Omental fat pad (tissue), 4 donors: ENCODE measurements around the gene CCDC17. TPM values are rescaled to one million over a fixed set of nuclear protein-coding genes. Genes with fewer than 3 reads are reported as not detected.

Experiments
- ATAC-seq: fragments of 150-250 bp; one replicate; pipeline ENCODE4 v1.9.1; 2016; ENCODE audit warnings: mild to moderate bottlenecking, moderate library complexity; ENCODE audit not compliant: low FRiP score
- DNase-seq: peaks from one replicate; pipeline ENCODE4 v3.0.0-alpha.2; 2019; ENCODE audit warnings: low spot score
- total RNA-seq, 4 donors: library from RNA; depleted of rRNA; stranded (reverse); fragments of >200 nt; gene quantifications; one replicate each; pipeline ENCODE4 v1.1.0, GENCODE V29; 2016
- TF ChIP-seq, protein P1 (sequence below), 3 donors: fragments of 450-650 bp; IDR thresholded peaks; one replicate each; pipeline ENCODE4 v1.5.1; 2016 to 2017; ENCODE audit warnings: antibody characterized with exemption in 3 of 3, mild to moderate bottlenecking in 3 of 3, moderate library complexity in 2 of 3

The CCDC17 gene
- total RNA-seq, 4 donors from 2014 or later, result 0.84 to 8.4 (median 2.7) TPM

DNA sequence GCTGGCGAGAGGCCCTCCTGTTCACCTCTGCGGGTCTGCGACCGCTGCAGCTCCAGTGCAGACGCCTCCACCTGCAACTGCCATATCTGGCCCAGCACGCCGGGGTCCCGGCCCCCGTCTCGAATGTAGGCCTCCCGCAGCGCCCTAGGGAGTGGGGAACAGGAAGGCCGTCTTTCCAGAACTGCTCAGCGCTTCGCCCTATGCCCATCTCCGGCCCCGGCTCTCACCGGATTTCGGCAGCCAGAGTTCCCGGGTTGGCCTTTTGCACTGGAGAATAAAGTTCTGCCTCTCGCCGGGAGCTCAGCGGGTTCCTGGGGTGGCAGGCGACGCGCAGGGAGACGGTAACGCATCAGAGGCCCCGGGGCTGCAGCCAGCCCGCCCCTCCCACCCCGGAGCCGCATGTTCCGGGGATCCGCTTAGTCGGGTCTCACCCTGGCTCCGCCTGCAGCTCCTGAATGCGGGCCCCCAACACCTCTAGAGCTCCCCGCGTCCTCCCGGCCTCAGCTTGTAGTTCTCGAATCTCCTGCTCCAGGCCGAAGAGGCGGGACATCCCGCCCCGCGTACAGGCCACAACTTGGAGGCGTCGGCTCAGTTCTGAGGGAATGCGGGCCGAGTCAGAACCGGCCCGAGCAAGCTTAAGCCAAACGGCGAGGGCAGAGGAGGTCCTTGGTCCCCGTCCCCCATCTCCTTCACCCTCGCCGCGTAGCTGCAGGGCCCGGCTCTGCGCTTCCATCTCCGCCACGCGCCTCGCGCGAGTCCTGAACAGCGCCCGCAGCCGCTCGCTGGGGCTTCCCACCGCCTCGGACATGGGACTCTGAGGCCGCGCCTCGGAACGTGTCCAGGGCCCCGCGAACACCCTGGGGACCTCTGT is 1.1 kb downstream of the CCDC17 start:
- DNase-seq, result no peak
- no peak for ATAC-seq
- TF ChIP-seq, protein P1, sequence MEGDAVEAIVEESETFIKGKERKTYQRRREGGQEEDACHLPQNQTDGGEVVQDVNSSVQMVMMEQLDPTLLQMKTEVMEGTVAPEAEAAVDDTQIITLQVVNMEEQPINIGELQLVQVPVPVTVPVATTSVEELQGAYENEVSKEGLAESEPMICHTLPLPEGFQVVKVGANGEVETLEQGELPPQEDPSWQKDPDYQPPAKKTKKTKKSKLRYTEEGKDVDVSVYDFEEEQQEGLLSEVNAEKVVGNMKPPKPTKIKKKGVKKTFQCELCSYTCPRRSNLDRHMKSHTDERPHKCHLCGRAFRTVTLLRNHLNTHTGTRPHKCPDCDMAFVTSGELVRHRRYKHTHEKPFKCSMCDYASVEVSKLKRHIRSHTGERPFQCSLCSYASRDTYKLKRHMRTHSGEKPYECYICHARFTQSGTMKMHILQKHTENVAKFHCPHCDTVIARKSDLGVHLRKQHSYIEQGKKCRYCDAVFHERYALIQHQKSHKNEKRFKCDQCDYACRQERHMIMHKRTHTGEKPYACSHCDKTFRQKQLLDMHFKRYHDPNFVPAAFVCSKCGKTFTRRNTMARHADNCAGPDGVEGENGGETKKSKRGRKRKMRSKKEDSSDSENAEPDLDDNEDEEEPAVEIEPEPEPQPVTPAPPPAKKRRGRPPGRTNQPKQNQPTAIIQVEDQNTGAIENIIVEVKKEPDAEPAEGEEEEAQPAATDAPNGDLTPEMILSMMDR (IDR thresholded peaks at IDR 0.05), result no peak

DNA sequence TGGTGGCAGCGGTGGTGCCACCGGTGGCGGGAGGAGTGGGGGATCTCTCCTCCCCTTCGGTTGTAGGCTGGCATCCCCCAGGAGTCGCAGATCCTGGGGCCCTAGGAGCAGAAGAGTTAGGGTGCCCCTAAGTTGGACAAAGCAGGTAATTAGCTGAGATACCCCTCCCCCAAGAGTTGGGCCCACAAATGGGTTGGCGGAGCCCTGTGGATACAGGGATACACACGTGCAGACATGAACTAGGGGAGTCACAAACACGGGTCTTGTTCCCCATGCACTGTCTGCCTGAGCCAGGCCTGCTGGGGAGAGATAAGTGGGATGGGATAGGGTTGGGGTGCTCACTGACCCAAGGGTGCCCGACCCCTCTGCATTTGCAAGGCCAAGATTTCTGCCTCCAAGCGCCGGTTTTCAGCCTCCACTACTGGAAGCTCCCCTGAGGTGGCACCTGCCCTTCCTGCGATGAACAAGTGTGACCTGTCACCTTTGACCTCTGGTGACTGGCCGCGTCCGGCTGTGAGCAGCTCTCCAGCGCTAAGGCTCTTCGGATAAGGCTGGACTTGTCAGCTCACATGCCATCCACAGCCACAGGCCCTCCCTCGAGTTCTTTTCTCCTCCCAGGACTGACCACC is 1.8 kb downstream of the CCDC17 start:
- DNase-seq (no peak), ATAC-seq (no peak)

DNA sequence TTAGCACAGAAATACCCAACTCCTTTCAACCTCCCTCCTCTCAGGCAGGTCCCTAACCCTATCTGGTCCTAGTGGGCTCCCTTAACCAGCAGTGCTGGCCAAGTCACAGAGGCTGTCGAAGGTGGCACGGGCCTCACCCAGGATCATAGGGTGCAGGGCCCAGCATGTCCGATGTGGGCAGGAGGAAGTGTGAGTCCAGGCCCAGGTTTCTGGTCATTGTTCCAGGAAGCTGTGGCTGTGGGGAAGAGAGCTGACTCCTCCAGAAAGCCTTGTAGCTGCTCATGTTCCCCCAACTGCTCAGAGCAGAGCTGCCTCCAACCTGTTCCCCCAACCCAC is 2.4 kb downstream of the CCDC17 start:
- TF ChIP-seq, protein P1 (IDR thresholded peaks at IDR 0.05), result no peak
- no peak for DNase-seq
- no peak for ATAC-seq

More for the DNA sequence above, 1.8 kb downstream of the CCDC17 start:
- TF ChIP-seq, protein P1 (IDR thresholded peaks at IDR 0.05), result no peak

DNA sequence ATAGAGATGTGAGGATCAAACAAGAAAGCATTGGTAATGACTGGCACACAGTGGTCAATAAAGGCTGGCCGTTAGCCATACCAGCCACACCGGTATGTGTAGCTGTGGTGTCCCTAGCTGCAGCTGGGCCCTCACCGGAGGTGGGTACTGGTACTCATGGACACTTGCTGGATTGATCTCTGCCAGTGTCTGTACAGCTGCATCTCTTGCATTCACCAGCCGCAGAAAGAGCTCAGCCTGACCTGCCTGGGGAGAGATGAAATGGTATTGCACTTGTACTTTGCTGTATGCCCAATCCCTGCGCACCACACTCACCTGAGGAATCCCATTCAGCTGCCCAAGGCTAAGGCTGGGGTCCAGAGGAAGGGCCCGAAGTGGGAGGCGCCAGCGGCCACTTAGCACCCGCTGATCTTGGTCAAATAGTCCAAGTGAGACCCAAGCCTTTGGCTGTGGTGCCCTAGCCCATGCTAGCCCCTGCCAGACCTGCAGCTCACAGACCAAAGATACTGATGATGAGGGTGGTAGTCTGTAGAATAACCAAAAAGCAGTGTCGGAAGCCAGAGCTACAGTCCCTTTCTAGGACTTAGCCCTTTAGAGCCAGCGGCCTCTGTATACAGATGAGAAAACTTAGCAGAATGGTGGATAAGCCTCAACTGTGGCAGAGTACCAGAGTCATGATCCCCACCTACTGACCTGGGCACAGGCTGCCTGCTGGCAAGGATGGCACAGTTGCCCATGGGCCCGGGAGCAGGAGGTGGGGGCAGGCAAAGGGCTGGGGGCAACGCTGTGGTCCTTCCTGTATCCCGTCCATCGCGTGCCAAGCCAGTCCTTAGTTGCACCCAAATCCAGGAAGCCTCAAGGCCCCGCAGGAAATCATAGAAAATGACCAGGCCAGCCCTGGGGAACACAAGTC is 3.0 kb downstream of the CCDC17 start:
- TF ChIP-seq, protein P1 (IDR thresholded peaks at IDR 0.05), result no peak
- no peak for DNase-seq
- no peak for ATAC-seq

DNA sequence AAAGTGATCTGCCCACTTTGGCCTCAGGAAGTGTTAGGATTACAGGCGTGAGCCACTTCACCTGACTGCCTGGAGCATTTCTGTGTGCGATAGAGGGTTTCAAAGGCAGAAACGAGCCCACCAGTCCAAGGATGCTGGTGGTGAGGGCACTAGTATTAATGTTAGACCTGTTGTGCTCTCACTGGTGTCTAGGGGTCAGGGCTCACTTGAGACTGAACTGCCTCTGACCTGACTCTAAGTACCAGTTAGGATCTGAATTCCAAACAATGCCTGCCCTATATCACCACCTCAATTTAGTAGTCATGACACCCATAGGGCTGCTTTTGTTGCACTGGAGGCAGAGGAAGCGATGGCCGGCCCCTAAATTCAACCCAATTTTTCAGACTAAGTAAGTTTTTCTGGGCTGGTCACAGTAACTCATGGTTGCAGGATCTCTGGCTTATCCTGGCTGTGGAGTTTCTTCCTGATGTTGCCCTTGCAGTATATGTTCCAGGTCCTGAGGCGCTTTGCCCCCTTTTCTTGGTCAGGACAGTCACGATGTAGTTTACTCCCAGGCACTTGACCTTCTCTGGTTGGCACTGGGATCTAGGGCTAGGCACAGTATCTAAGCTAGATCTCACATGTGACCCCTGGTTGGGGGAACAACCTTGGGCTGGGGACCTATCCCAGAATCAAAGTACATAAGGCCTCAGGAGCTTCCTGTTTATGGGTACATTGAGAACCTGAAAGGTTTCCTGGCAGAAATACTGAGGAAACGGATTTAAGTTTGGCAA is 4.5 kb downstream of the CCDC17 start:
- TF ChIP-seq, protein P1 (IDR thresholded peaks at IDR 0.05), result no peak
- DNase-seq (no peak), ATAC-seq (no peak)

DNA sequence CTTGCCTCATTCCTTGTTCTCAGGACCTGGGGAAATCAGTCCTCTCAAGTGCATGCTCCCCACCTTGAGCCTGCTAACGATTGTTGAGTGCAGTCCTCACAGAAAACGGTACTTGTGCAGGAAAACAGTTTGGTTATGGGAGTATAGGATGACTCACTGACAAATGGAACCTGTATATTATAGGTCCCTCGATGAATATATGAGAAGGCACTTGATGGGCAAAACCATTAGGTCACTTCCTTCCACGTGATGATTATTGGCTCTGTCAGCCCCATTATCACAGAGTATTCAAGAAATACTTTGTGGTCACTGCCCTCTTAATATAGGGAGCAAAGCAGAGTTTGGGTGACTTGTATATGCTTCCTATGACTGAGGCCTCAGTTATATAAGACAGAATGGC is 6.2 kb downstream of the CCDC17 start:
- TF ChIP-seq, protein P1 (IDR thresholded peaks at IDR 0.05), result no peak
- no peak for ATAC-seq
- DNase-seq, result no peak
